Measurements from ENCODE around the gene GTF2I.
"Not testable (repeated sequence)": the region's sequence is repeated elsewhere in the genome, so short reads cannot be mapped to it uniquely, and the experiment has no call there.

GTF2I gene

GRCh38 chr7:74726309-74727101 lies 69.0 kb downstream of the GTF2I start:
- Histone ChIP-seq H3K4me2 (ENCODE audit: insufficient read depth, low read length) (no peak overlapping the region), H3K9ac (ENCODE audit: low read depth, low read length) (no peak overlapping the region), H3K27ac (ENCODE audit: low read length) (no peak overlapping the region), H3K4me1 (ENCODE audit: insufficient read depth, low read length) (no peaks in the 10 kb centered on the region), H2AFZ (ENCODE audit: low read depth, low read length) (no peak overlapping the region), H3K79me2 (ENCODE audit: insufficient read depth, low read length) (peaks cover 3% of the 10 kb centered on the region; the same call in 1 of the 2 replicates), H3K27me3 (ENCODE audit: insufficient read depth, low read length, poor library complexity) (no peaks in the 10 kb centered on the region), H3K4me3 (ENCODE audit: low read depth in 1 of 2, low read length in 2 of 2) (no peak overlapping the region), H3K9me3 (ENCODE audit: insufficient read depth, low read length, severe bottlenecking) (no peaks in the 10 kb centered on the region), H3K36me3 (ENCODE audit: insufficient read depth, low read length) (peaks cover 48% of the 10 kb centered on the region), H4K20me1 (ENCODE audit: insufficient read depth, low read length) (0 out of 2 replicates have a peak, but pooled peaks cover 2% of the 10 kb centered on the region)
- DNase-seq = no peak
- ATAC-seq (ENCODE audit: insufficient read depth, low read depth) = no peak
- TF ChIP-seq EZH2 (IDR thresholded peaks at IDR 0.05; ENCODE audit: borderline replicate concordance, low read depth, low read length, severe bottlenecking) = no peak
- TF ChIP-seq CTCF (IDR thresholded peaks at IDR 0.05; ENCODE audit: borderline replicate concordance, extremely low read depth, low read length, poor library complexity, severe bottlenecking) = no peak

- not testable (repeated sequence) for H4K20me1 ChIP-seq (ENCODE audit: insufficient read depth, low read length); H3K9ac ChIP-seq (ENCODE audit: low read depth, low read length); H3K27ac ChIP-seq (ENCODE audit: low read length); DNase-seq; H3K4me1 ChIP-seq (ENCODE audit: insufficient read depth, low read length); H3K4me3 ChIP-seq (ENCODE audit: low read depth in 1 of 2, low read length in 2 of 2); H3K79me2 ChIP-seq (ENCODE audit: insufficient read depth, low read length); H3K27me3 ChIP-seq (ENCODE audit: insufficient read depth, low read length, poor library complexity); H2AFZ ChIP-seq (ENCODE audit: low read depth, low read length); H3K9me3 ChIP-seq (ENCODE audit: insufficient read depth, low read length, severe bottlenecking); ATAC-seq (ENCODE audit: insufficient read depth, low read depth); H3K4me2 ChIP-seq (ENCODE audit: insufficient read depth, low read length)
- peaks cover 31% of the 10 kb centered on the region for H3K36me3 ChIP-seq (ENCODE audit: insufficient read depth, low read length)
Observed at GRCh38 chr7:74728686-74729085, 71.2 kb downstream of the GTF2I start.

DNA sequence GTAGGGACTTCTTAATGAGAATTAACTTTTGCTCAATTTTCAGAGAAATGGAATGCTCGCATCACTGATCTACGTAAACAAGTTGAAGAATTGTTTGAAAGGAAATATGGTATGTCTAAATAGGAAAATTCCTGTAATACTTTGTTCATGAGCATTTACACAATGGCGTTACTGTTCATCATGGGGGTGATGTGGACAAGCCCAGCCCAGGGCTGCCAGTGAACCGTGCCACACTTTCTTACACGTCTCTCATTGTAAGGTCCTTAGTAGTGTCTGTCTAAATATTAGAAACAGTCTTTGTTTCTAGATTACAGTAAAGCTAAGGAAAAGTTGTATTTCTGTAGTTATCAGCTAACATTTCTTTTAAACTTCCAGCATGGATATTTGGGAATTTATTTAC lies 72.7 kb downstream of the GTF2I start:
- not testable (repeated sequence) for H4K20me1 ChIP-seq (ENCODE audit: insufficient read depth, low read length); H3K79me2 ChIP-seq (ENCODE audit: insufficient read depth, low read length); H3K27ac ChIP-seq (ENCODE audit: low read length); DNase-seq; H3K9me3 ChIP-seq (ENCODE audit: insufficient read depth, low read length, severe bottlenecking); H2AFZ ChIP-seq (ENCODE audit: low read depth, low read length); ATAC-seq (ENCODE audit: insufficient read depth, low read depth); H3K4me2 ChIP-seq (ENCODE audit: insufficient read depth, low read length); H3K27me3 ChIP-seq (ENCODE audit: insufficient read depth, low read length, poor library complexity); H3K4me1 ChIP-seq (ENCODE audit: insufficient read depth, low read length); H3K9ac ChIP-seq (ENCODE audit: low read depth, low read length); H3K4me3 ChIP-seq (ENCODE audit: low read depth in 1 of 2, low read length in 2 of 2)
- H3K36me3 ChIP-seq (ENCODE audit: insufficient read depth, low read length) = peaks cover 22% of the 10 kb centered on the region

GRCh38 chr7:74739974-74740703 lies 82.6 kb downstream of the GTF2I start:
- H3K9me3 ChIP-seq (ENCODE audit: insufficient read depth, low read length, severe bottlenecking); DNase-seq; ATAC-seq (ENCODE audit: insufficient read depth, low read depth); H4K20me1 ChIP-seq (ENCODE audit: insufficient read depth, low read length); H2AFZ ChIP-seq (ENCODE audit: low read depth, low read length); H3K9ac ChIP-seq (ENCODE audit: low read depth, low read length); H3K36me3 ChIP-seq (ENCODE audit: insufficient read depth, low read length); H3K27me3 ChIP-seq (ENCODE audit: insufficient read depth, low read length, poor library complexity); H3K27ac ChIP-seq (ENCODE audit: low read length); H3K79me2 ChIP-seq (ENCODE audit: insufficient read depth, low read length); H3K4me2 ChIP-seq (ENCODE audit: insufficient read depth, low read length); H3K4me3 ChIP-seq (ENCODE audit: low read depth in 1 of 2, low read length in 2 of 2); H3K4me1 ChIP-seq (ENCODE audit: insufficient read depth, low read length): not testable (repeated sequence)

DNA sequence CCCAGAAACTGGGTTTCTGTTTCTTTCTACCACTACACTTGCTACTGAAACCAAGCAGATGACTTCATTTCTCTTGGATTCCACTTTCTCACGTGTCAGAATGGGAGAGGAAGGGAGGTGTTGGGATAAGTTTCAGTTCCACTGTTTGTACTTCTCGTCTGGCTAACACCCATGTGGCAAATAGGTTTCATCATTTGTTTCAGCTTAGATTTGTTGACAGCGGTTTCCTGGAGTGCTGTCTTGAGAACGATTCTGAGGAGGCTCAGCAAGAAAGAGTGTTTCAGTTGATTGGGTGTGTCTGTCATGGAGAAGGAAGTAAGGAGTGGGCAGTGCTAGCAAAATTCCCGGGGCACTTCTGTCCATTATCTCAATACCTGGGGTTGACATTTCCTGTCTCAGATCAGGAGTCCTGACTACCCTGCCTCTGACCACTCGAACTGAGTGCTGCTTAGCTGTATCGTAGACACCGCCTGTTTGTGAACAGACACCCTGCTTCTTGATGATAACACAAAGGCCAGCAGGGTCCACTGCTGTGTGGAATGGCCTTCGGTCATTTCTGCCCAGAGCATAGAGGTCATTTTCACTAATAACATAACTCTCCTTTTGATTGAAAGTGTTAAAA lies 86.5 kb downstream of the GTF2I start:
- H3K27me3 ChIP-seq (ENCODE audit: insufficient read depth, low read length, poor library complexity); H3K4me1 ChIP-seq (ENCODE audit: insufficient read depth, low read length); H3K27ac ChIP-seq (ENCODE audit: low read length); ATAC-seq (ENCODE audit: insufficient read depth, low read depth); H3K9ac ChIP-seq (ENCODE audit: low read depth, low read length); H4K20me1 ChIP-seq (ENCODE audit: insufficient read depth, low read length); H3K9me3 ChIP-seq (ENCODE audit: insufficient read depth, low read length, severe bottlenecking); H3K4me2 ChIP-seq (ENCODE audit: insufficient read depth, low read length); H3K4me3 ChIP-seq (ENCODE audit: low read depth in 1 of 2, low read length in 2 of 2); H3K79me2 ChIP-seq (ENCODE audit: insufficient read depth, low read length); DNase-seq; H2AFZ ChIP-seq (ENCODE audit: low read depth, low read length); H3K36me3 ChIP-seq (ENCODE audit: insufficient read depth, low read length): not testable (repeated sequence)

DNA sequence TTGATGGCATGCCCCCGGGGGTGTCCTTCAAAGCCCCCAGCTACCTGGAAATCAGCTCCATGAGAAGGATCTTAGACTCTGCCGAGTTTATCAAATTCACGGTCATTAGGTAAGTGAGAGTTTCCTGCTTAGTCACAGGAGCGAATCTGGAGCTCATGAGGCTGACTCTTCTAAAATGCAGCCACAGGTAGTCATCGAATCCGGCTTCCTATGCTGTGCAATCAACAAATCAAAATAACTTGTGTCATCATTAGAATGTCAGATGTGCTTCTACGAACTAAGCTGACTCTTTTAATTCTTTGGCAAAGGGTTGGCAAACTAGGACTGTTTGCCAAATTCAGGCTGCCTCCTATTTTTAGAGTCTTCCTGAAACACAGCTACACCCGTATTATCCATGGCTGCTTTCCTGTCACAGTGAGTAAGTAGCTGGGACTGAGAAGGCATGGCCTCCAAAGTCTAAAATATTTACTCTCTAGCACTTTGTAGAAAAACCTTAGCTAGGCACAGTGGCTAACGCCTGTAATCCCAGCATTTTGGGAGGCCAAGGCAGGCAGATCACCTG lies 96.5 kb downstream of the GTF2I start:
- not testable (repeated sequence) for H3K79me2 ChIP-seq (ENCODE audit: insufficient read depth, low read length); H3K27ac ChIP-seq (ENCODE audit: low read length); DNase-seq; H3K4me1 ChIP-seq (ENCODE audit: insufficient read depth, low read length); H3K9ac ChIP-seq (ENCODE audit: low read depth, low read length); ATAC-seq (ENCODE audit: insufficient read depth, low read depth); H3K9me3 ChIP-seq (ENCODE audit: insufficient read depth, low read length, severe bottlenecking); H3K4me2 ChIP-seq (ENCODE audit: insufficient read depth, low read length); H3K36me3 ChIP-seq (ENCODE audit: insufficient read depth, low read length); H3K27me3 ChIP-seq (ENCODE audit: insufficient read depth, low read length, poor library complexity); H2AFZ ChIP-seq (ENCODE audit: low read depth, low read length); H3K4me3 ChIP-seq (ENCODE audit: low read depth in 1 of 2, low read length in 2 of 2); H4K20me1 ChIP-seq (ENCODE audit: insufficient read depth, low read length)

GRCh38 chr7:74756673-74757072 lies 99.2 kb downstream of the GTF2I start:
- not testable (repeated sequence) for ATAC-seq (ENCODE audit: insufficient read depth, low read depth); H3K4me1 ChIP-seq (ENCODE audit: insufficient read depth, low read length); H3K79me2 ChIP-seq (ENCODE audit: insufficient read depth, low read length); H3K4me3 ChIP-seq (ENCODE audit: low read depth in 1 of 2, low read length in 2 of 2); H3K27me3 ChIP-seq (ENCODE audit: insufficient read depth, low read length, poor library complexity); H3K9me3 ChIP-seq (ENCODE audit: insufficient read depth, low read length, severe bottlenecking); H2AFZ ChIP-seq (ENCODE audit: low read depth, low read length); H3K27ac ChIP-seq (ENCODE audit: low read length); H4K20me1 ChIP-seq (ENCODE audit: insufficient read depth, low read length); H3K9ac ChIP-seq (ENCODE audit: low read depth, low read length); H3K36me3 ChIP-seq (ENCODE audit: insufficient read depth, low read length); H3K4me2 ChIP-seq (ENCODE audit: insufficient read depth, low read length); DNase-seq
